NOMO-1 treated with dmso at 0.1 percent for 144 hours (cell line): ENCODE data around the gene PTPN2.

Experiments
- DNase-seq: peaks from one replicate; lab custom pipeline; 2025; ENCODE audit not compliant: unreplicated experiment; lab: John Stamatoyannopoulos, UW

The PTPN2 gene

DNA sequence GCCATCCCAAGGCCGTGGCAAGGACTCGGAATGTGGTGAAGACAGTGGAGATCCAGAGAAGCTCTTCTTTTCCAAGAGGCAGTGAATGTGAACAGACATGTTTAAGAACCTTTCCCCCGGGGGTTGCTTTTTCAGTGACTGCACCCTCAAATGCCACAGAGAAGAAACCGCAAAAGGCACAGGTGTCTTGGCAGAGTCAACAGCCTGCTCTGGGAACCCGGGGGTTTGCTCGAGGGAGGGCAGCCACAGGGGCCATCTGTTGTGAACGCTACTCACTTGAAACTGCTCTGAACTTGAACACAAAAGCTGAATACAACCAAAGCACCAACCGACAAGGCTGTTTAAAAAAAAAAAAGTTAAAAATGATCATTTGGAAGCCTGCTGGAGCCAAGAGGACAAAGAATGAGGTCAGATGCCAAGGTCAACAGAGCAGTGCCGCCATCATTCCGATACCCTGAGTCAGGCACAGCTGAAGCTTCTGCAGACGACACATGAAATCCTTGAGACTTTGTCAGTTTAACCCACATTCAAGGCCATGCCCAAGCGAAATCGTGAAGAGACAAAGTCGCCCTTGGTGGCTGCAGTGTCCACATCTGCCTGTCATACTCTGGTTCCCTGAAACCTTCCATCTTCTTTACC lies 133.8 kb downstream of the PTPN2 start:
- DNase-seq: no peak

DNA sequence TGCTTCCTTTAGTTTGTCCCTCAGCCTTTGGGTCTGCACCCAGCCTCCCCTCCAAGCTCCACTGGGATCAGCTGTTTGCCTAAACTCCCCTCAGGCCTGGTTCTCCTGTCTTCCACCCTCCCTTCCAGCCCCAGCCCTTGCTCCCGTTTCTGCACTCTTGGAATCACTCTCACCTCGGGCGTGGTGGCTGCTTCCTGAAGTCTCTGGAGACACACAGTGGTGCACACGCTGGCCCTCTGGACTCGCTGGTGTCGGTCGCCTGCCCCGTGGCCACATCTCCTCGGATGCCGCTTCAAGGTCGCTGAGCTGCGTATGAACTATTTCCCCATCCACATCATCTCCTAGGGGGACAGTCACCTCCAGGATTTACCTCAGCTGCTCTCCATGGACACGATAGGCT lies 134.9 kb downstream of the PTPN2 start:
- DNase-seq: no peak

DNA sequence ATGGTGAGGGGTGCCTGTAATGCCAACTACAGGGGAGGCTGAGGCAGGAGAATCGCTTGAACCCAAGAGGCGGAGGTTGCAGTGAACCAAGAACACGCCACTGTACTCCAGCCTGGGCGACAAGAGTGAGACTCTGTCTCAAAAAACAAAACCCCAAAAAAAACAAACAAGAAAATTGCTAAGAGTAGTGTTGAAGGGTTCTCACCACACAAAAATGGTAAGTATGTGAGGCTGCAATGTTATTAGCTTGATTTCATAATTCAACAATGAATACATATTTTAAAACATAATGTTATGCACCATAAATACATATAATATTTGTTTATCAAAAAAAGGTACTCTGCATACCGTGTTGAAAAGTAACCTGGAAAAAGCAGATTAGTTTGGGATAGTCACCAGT lies 135.4 kb downstream of the PTPN2 start:
- no peak for DNase-seq

DNA sequence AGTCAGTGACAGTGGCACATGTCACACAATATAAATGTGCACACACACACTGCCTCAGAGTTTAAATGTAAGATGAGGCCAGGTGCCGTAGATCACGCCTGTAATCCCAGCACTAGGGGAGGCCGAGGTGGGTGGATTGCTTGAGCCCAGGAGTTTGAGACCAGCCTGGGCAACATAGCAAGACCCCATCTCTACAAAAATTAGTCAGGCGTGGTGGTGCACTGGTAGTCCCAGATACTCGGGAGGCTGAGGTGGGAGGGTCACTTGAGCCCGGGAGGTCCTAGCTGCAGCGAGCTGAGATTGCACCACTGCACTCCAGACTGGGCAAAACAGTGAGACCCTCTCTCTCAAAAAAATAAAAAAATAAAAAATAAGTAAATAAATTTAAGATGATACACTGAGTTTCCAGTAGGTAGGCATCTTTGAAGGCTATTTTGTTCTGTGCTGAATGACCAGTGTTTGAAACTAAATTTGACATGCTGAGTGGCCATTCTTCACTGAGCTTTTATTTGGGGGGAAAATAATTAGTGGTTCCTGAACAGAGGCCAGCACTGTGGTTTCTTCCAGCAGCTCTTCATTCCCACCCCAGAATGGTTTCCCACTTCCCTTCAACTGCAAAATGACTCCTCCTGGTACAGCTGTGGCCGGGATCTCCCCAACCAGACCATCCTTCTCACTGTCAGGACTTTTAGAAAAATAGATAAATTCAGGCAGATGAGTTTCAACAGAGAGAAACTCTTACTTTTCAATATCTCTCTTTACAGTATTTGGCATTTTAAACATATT lies 136.3 kb downstream of the PTPN2 start:
- DNase-seq: no peak

DNA sequence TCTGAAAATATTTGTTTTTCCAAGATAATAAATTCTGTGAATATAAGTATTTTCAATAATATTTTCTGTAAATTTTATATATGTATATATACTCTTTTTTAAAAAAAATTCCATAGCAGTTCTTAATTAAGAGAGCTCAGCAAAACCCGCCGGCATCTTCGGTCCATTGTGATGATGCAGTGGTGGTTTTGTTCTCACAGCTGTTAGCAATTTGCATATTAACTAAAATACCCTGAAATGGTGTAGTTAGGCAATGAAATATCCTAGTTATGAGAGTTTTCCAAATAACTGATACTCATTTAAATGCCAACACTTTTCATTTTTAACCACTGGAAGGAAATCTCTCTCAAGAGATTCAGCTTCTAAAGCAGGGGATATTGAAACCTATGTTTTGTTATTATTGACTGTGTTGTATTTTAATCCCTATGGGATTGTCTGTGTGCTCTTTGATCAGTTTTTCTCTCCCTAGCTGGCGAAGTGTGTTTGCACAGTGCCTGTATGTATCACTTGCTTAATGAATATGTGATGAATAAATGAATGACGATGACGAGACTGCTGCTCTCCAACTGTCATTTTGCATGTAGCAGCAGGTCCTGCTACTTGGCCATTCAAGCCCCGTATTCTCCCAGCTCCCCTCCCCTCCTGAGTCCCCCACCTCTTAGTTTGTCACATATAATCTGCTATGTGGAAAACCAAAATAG lies 138.8 kb downstream of the PTPN2 start:
- DNase-seq: no peak

DNA sequence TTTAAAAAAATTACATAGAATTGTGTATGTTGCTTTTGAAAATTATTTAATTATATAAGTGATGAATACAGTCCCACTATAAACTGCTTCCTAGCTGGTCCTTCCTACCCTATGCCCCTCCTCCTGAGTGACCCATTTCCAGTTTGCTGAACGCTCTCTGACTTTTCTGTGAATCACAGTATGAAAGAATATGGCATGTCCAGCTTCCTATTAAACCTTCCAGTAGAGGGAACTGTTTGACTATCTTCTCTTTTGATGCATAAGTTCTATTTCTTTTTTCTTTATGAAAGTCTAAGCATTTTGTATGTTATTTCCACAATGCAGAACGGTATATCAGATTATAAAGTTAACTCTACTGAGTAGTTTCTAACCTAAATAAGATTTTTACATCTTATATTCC lies 139.9 kb downstream of the PTPN2 start:
- DNase-seq: peak; percentile 6

DNA sequence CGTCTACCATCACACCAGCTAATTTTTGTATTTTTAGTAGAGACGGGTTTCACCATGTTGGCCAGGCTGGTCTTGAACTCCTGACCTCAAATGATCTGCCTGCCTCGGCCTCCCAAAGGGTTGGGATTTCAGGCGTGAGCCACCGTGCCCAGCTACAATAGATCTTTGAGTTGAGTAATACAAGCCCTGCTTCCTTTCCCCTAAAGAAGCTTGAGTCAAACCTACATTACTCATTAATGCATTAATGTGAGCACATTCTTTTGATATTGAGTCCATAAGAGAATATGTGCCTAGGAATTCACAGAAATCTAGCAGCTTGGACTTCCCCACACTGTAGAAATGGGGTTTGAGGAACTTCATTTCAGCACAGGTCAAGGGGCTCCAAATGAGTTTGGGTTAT lies 141.6 kb downstream of the PTPN2 start:
- no peak for DNase-seq
